ENCODE results near the gene HSDL1. TPM values are rescaled to one million over a fixed set of nuclear protein-coding genes. Genes with fewer than 3 reads are reported as not detected.
A peak's percentile ranks its signal among the peaks of the same experiment; 100 is the strongest.

The HSDL1 gene
- total RNA-seq: 22.5 TPM
- long read RNA-seq, transcript HSDL1-201 (6 exons, 3,519 nt): major isoform, 20 of 20 reads
- long read RNA-seq, partial matches to known transcripts: 0 of 20 reads
- long read RNA-seq, other reads (novel, unspliced or antisense): 0 of 20 reads

DNA sequence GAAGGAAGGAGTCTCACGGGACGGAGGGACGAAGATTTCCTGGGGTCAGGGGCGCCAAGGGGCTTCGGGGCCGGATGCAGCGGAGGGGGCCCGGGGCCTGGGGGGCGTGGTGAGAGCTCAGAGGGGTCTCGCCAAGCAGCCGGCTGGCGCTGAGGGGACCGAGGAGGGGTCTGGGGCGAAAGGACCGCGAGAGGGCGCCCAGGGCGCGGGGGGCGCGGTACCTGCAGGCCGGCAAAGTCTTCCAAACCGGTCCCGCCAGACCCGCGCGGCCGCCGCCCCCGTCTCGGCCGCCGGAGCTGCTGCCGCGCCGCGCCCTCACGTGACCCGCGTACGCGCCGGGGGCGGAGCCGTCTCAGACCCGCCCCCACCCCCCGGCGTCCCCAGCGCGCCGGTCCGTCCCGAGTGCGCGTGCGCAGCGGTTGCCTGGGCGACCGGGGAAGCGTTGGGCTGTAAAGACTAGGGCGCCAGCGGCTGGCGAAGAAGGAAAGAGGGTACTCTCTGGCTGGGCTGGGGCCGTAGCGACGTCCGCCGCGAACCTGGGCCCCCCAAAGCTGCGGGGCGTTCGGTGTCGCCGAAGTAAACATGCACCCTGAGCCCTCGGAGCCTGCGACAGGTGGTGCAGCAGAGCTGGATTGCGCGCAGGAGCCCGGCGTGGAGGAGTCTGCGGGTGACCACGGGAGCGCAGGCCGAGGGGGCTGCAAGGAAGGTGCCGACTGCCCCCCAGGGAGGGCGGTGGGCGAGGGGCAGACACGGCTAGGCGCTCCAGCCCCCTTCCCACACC, at the start of gene HSDL1, which contains the start of gene DNAAF1:
HSDL1 (minus strand) TSS at position 319 of the 781 bp plus-strand sequence. CDS start 13,856 bp downstream, outside the sequence.
DNAAF1 (plus strand) TSS at position 450 of the 781 bp plus-strand sequence; CDS start at position 583, 133 bp downstream.
- Histone ChIP-seq H3K9me3 (no peaks in the 10 kb centered on the region), H3K27me3 (ENCODE audit: low read depth) (no peaks in the 10 kb centered on the region), H3K4me3 (peak within 1 kb of the TSS; percentile 85), H3K36me3 (no peaks in the 10 kb centered on the region), H3K27ac (peak within 1 kb of the TSS; percentile 60), H3K4me1 (peaks cover 7% of the 10 kb centered on the region)
- DNase-seq: peak; percentile 92
- intact Hi-C loops (cut with DNase I): no loop called here
- TF ChIP-seq, protein P1, sequence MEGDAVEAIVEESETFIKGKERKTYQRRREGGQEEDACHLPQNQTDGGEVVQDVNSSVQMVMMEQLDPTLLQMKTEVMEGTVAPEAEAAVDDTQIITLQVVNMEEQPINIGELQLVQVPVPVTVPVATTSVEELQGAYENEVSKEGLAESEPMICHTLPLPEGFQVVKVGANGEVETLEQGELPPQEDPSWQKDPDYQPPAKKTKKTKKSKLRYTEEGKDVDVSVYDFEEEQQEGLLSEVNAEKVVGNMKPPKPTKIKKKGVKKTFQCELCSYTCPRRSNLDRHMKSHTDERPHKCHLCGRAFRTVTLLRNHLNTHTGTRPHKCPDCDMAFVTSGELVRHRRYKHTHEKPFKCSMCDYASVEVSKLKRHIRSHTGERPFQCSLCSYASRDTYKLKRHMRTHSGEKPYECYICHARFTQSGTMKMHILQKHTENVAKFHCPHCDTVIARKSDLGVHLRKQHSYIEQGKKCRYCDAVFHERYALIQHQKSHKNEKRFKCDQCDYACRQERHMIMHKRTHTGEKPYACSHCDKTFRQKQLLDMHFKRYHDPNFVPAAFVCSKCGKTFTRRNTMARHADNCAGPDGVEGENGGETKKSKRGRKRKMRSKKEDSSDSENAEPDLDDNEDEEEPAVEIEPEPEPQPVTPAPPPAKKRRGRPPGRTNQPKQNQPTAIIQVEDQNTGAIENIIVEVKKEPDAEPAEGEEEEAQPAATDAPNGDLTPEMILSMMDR (IDR thresholded peaks at IDR 0.05): peak; percentile 10
- peak; percentile 98 to 99 for ATAC-seq

DNA sequence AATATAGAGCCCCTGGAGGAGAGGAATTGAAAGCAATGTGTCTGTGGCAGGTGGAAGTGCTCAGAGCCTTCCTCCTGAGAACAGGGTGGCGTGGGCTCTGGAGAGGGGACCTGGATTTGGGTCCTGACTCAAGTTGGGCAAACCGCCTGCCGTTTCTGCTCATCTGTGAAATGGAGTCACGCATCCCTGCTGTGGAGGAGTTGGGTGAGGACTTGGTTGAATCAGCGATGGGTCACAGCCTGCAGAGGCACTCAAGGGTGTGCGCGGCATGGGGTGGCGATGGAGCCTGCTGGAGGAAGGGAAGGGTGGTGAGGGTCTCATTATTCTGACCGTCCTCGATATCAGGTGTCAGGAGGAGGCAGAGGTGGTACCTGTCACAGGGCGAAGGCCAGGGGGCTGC, 49.0 kb upstream of the HSDL1 start:
- ATAC-seq (no peak), DNase-seq (no peak)
- Histone ChIP-seq H3K27ac (no peak overlapping the region), H3K9me3 (no peaks in the 10 kb centered on the region), H3K27me3 (ENCODE audit: low read depth) (peaks cover 15% of the 10 kb centered on the region), H3K4me1 (no peaks in the 10 kb centered on the region), H3K36me3 (no peaks in the 10 kb centered on the region), H3K4me3 (no peak overlapping the region)
- TF ChIP-seq, protein P1 (IDR thresholded peaks at IDR 0.05): no peak
- intact Hi-C loops (cut with DNase I): no loop called here

DNA sequence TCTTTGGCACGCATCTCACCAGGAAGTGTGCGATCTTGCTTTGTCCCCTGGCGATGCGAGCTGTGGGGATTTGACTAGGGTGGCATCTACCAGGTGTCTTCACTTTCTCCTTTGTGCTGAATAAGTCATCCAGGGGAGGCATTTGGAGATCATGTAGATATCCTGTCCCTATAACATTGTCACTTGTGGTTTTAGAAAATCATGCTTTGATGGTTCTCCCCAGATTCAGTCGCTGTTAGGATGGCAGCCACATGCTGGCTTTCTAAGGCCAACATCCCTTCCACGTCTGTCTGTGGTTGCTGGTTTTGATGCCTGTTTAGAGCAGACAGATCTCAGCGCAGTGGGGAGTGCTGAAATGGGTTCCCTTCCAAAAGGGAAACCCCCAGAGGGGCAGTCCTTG, 48.5 kb upstream of the HSDL1 start:
- Histone ChIP-seq H3K27me3 (ENCODE audit: low read depth) (peaks cover 15% of the 10 kb centered on the region), H3K9me3 (no peaks in the 10 kb centered on the region), H3K36me3 (no peaks in the 10 kb centered on the region), H3K27ac (no peak overlapping the region), H3K4me3 (no peak overlapping the region), H3K4me1 (no peaks in the 10 kb centered on the region)
- TF ChIP-seq, protein P1 (IDR thresholded peaks at IDR 0.05): no peak
- ATAC-seq (no peak), DNase-seq (no peak)
- intact Hi-C loops (cut with DNase I): no loop called here

DNA sequence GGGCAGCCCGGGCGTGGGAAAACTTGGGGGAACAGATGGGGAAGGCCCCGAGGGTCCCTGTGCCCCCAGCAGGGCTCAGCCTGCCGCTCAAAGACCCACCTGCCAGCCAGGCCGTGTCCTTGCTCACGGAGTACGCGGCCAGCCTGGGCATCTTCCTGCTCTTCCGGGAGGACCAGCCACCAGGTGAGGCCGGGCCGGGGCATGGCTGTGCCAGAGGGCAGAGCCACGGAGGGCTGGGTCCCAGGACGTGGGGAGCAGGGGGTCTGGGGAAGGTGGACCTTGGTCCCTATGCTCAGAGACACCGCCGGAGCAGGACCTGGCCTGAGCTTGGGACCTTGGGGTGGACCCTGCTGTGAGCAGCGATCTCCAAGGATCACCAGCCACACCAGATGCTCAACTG, 46.5 kb upstream of the HSDL1 start:
- no peaks in the 10 kb centered on the region for H3K9me3 ChIP-seq
- TF ChIP-seq, protein P1 (IDR thresholded peaks at IDR 0.05): no peak
- no peak for ATAC-seq

DNA sequence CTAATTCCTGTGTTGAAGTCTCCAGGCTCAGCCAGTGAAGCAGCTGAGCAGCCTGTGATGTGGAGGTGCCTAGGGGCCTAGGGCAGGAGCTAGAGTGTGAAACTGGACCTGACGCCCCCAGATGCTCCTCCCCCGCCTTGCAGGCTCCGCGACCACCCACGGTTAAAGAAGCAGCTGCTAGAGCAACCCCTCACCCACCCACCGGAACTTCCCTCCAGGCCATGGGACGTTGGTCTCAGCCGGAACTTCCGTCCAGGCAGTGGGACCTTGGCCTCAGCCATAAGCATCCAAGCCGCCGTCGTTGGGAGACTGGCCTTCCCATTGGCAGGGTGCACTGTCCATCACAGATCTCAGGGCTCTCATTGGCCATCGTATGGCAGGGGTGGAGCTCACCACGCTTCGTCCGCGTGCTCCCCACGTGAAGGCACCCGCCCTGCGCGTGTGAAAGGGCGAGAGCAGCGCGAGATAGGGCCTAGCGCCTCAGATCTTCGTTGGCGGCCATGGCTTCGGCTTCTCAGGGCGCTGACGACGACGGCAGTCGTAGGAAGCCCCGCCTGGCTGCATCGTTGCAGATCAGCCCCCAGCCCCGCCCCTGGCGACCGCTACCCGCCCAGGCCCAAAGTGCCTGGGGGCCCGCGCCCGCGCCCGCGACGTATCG, 45.9 kb upstream of the HSDL1 start, which contains the start of gene ADAD2:
ADAD2 (plus strand) TSS at position 427 of the 658 bp plus-strand sequence; CDS start at position 501, 74 bp downstream.
- no peak within 1 kb of the TSS for H3K4me3 ChIP-seq
- DNase-seq (no peak), ATAC-seq (no peak)
- H3K36me3 ChIP-seq: no peaks in the 10 kb centered on the region
- peaks cover 14% of the 10 kb centered on the region for H3K27me3 ChIP-seq (ENCODE audit: low read depth)
- H3K27ac ChIP-seq: no peak within 1 kb of the TSS
- TF ChIP-seq, protein P1 (IDR thresholded peaks at IDR 0.05): no peak
- peaks cover 9% of the 10 kb centered on the region for H3K4me1 ChIP-seq
- H3K9me3 ChIP-seq: no peaks in the 10 kb centered on the region
- intact Hi-C loops (cut with DNase I): no loop called here

More for the DNA sequence above, 46.5 kb upstream of the HSDL1 start:
- Histone ChIP-seq H3K36me3 (no peaks in the 10 kb centered on the region), H3K4me1 (peaks cover 4% of the 10 kb centered on the region), H3K27ac (no peak overlapping the region), H3K4me3 (no peak overlapping the region), H3K27me3 (ENCODE audit: low read depth) (peaks cover 15% of the 10 kb centered on the region)
- intact Hi-C loops (cut with DNase I): no loop called here
- no peak for DNase-seq
